ENCODE measurements around the gene L3MBTL4. TPM values are rescaled to one million over a fixed set of nuclear protein-coding genes. Genes with fewer than 3 reads are reported as not detected.

The L3MBTL4 gene
- total RNA-seq, 1 experiment from 2014 or later = 0.87 TPM

GRCh38 chr18:5909125-5909524 is 505.6 kb downstream of the L3MBTL4 start:
- intact Hi-C loops (cut with micrococcal nuclease; ENCODE audit: unreplicated experiment) = no loop called here
- in situ Hi-C loops (cut with HindIII; ENCODE audit: low pct_unique_long_range_greater_than_20kb, low sequenced_read_pairs) = no loop called here
- TF ChIP-seq, protein P1, sequence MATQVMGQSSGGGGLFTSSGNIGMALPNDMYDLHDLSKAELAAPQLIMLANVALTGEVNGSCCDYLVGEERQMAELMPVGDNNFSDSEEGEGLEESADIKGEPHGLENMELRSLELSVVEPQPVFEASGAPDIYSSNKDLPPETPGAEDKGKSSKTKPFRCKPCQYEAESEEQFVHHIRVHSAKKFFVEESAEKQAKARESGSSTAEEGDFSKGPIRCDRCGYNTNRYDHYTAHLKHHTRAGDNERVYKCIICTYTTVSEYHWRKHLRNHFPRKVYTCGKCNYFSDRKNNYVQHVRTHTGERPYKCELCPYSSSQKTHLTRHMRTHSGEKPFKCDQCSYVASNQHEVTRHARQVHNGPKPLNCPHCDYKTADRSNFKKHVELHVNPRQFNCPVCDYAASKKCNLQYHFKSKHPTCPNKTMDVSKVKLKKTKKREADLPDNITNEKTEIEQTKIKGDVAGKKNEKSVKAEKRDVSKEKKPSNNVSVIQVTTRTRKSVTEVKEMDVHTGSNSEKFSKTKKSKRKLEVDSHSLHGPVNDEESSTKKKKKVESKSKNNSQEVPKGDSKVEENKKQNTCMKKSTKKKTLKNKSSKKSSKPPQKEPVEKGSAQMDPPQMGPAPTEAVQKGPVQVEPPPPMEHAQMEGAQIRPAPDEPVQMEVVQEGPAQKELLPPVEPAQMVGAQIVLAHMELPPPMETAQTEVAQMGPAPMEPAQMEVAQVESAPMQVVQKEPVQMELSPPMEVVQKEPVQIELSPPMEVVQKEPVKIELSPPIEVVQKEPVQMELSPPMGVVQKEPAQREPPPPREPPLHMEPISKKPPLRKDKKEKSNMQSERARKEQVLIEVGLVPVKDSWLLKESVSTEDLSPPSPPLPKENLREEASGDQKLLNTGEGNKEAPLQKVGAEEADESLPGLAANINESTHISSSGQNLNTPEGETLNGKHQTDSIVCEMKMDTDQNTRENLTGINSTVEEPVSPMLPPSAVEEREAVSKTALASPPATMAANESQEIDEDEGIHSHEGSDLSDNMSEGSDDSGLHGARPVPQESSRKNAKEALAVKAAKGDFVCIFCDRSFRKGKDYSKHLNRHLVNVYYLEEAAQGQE (IDR thresholded peaks at IDR 0.05; ENCODE audit: insufficient read depth in 1 of 2, low read depth in 2 of 2, low read length in 1 of 2) = no peak
- TF ChIP-seq TCF7L2 (IDR thresholded peaks at IDR 0.05; ENCODE audit: low read depth, low read length) (no peak), SIN3A (IDR thresholded peaks at IDR 0.05; ENCODE audit: borderline replicate concordance, insufficient read depth, low read depth, low read length) (no peak), CTCF (IDR thresholded peaks at IDR 0.05) (no peak), POLR2AphosphoS5 (IDR thresholded peaks at IDR 0.05; ENCODE audit: low read depth, low read length) (no peak)
- H3K27me3 ChIP-seq (ENCODE audit: control insufficient read depth, insufficient read depth, low read length) = no peaks in the 10 kb centered on the region
- DNase-seq (ENCODE audit: low read depth, low spot score) (no peak), ATAC-seq (no peak)
- H3K4me1 ChIP-seq (ENCODE audit: control insufficient read depth, insufficient read depth, low read length) = no peaks in the 10 kb centered on the region
- no TSS peak for BruUV-seq (replicated peaks)
- CTCF ChIA-PET = no interaction called here
- no peak overlapping the region for H3K4me3 ChIP-seq (ENCODE audit: low read depth in 2 of 2, low read length in 2 of 2)
- H3K27ac ChIP-seq (ENCODE audit: low read length) = no peak overlapping the region
- no peaks in the 10 kb centered on the region for H3K36me3 ChIP-seq (ENCODE audit: control insufficient read depth, insufficient read depth, low read length)
- POLR2A ChIA-PET = no interaction called here
- no peaks in the 10 kb centered on the region for H3K9me3 ChIP-seq (ENCODE audit: control insufficient read depth, insufficient read depth, low read depth, low read length)

Small RNAs within 50 kb of the gene (microRNA-seq; reads per million reads assigned to microRNA genes)
- not detected for gene MIR4317 (ENCODE audit: unreplicated experiment)

All from Panc1 (cell line).